ENCODE data around the gene KCNK3.

DNA sequence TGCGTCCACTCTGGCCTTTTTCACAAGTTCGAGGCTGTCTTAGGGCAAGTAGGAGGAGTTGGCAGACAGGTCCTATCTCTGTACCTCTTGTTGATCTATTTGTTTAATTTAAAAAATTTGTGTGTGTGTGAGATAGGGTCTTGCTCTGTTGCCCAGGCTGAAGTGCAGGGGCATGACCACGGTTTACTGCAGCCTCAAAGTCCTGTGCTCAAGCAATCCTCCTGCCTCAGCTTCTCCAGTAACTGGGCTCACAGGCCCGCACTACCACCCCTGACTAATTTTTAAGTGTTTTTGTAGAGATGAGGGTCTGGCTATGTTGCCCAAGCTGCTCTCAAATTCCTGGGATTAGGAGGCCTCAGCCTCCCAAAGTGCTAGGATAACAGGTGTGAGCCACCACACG, 67.3 kb downstream of the KCNK3 start:
- TF ChIP-seq, protein P1, sequence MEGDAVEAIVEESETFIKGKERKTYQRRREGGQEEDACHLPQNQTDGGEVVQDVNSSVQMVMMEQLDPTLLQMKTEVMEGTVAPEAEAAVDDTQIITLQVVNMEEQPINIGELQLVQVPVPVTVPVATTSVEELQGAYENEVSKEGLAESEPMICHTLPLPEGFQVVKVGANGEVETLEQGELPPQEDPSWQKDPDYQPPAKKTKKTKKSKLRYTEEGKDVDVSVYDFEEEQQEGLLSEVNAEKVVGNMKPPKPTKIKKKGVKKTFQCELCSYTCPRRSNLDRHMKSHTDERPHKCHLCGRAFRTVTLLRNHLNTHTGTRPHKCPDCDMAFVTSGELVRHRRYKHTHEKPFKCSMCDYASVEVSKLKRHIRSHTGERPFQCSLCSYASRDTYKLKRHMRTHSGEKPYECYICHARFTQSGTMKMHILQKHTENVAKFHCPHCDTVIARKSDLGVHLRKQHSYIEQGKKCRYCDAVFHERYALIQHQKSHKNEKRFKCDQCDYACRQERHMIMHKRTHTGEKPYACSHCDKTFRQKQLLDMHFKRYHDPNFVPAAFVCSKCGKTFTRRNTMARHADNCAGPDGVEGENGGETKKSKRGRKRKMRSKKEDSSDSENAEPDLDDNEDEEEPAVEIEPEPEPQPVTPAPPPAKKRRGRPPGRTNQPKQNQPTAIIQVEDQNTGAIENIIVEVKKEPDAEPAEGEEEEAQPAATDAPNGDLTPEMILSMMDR (IDR thresholded peaks at IDR 0.05; ENCODE audit: low read length): no peak
- TF ChIP-seq EZH2 (optimal IDR thresholded peaks at IDR 0.05; ENCODE audit: low read depth, low read length): no peak
